GM06990 (cell line): ENCODE results near the gene GON4L.

ENCODE experiments used
- DNase-seq: peaks from one replicate; pipeline ENCODE4 v3.0.0-alpha.2; 2011; ENCODE audit not compliant: insufficient read length; ENCODE audit errors: extremely low read depth
- H3K27me3 ChIP-seq: replicated peaks from 2 replicates; pipeline ENCODE4 v1.6.0; 2011; ENCODE audit warnings: low read length; ENCODE audit not compliant: control insufficient read depth, insufficient read depth
- H3K36me3 ChIP-seq: 2 replicates; pipeline ENCODE4 v1.5.1; 2011; ENCODE audit warnings: low read length; ENCODE audit not compliant: control insufficient read depth, insufficient read depth
- H3K4me3 ChIP-seq: replicated peaks from 2 replicates; pipeline ENCODE4 v1.5.1; 2011; ENCODE audit warnings: low read depth, mild to moderate bottlenecking, control low read depth, low read length
- CTCF ChIP-seq: IDR thresholded peaks from 2 replicates; pipeline ENCODE4 v1.5.1; 2011; ENCODE audit warnings: low read length, control low read depth, mild to moderate bottlenecking, inconsistent platforms; ENCODE audit not compliant: insufficient read depth, poor library complexity, severe bottlenecking

GON4L gene

GRCh38 chr1:155856975-155857930 is at the start of gene GON4L:
GON4L (minus strand) TSS chr1:155857214; CDS start chr1:155853780, 3,434 bp downstream.
- Histone ChIP-seq H3K4me3 (peak within 1 kb of the TSS; percentile 99), H3K36me3 (peaks cover 13% of the 10 kb centered on the region), H3K27me3 (no peaks in the 10 kb centered on the region)
- no peak for TF ChIP-seq CTCF
- peak; percentile 91 for DNase-seq

GRCh38 chr1:155904261-155904660 is 47.2 kb upstream of the GON4L start:
- H3K4me3 ChIP-seq, result no peak overlapping the region
- no peak for TF ChIP-seq CTCF
- H3K27me3 ChIP-seq, result no peaks in the 10 kb centered on the region
- no peak for DNase-seq
- H3K36me3 ChIP-seq, result peaks cover 16% of the 10 kb centered on the region

GRCh38 chr1:155900161-155900560 is 43.1 kb upstream of the GON4L start:
- Histone ChIP-seq H3K4me3 (no peak overlapping the region), H3K36me3 (peaks cover 15% of the 10 kb centered on the region), H3K27me3 (no peaks in the 10 kb centered on the region)
- TF ChIP-seq CTCF, result no peak
- no peak for DNase-seq

GRCh38 chr1:155899683-155900082 is 42.7 kb upstream of the GON4L start:
- no peak for DNase-seq
- H3K36me3 ChIP-seq, result peaks cover 13% of the 10 kb centered on the region
- H3K27me3 ChIP-seq, result no peaks in the 10 kb centered on the region
- H3K4me3 ChIP-seq, result no peak overlapping the region
- no peak for TF ChIP-seq CTCF

- TF ChIP-seq CTCF, result no peak
- Histone ChIP-seq H3K27me3 (no peaks in the 10 kb centered on the region), H3K4me3 (no peak overlapping the region), H3K36me3 (peaks cover 10% of the 10 kb centered on the region)
- DNase-seq, result no peak
Observed at GRCh38 chr1:155898888-155899287, 41.9 kb upstream of the GON4L start.
